CD4-positive, alpha-beta T cell treated with Interleukin-15 for 4 hours (primary cell): ENCODE data around the gene DKK3.
"Not testable (repeated sequence)": the region's sequence is repeated elsewhere in the genome, so short reads cannot be mapped to it uniquely, and the experiment has no call there.

ENCODE experiments used
- DNase-seq: peaks from one replicate; pipeline ENCODE4 v3.0.0-alpha.2; 2020; ENCODE audit warnings: low spot score

The DKK3 gene

GRCh38 chr11:12007769-12008737 is at the start of gene DKK3:
Gene DKK3 (minus strand): TSS chr11:12008626. CDS start chr11:12008582, 44 bp downstream.
- no peak for DNase-seq

GRCh38 chr11:12057299-12057980 is 49.0 kb upstream of the DKK3 start:
- DNase-seq, result no peak

GRCh38 chr11:12056119-12056518 is 47.7 kb upstream of the DKK3 start:
- DNase-seq, result no peak

- no peak for DNase-seq
Observed at GRCh38 chr11:12053606-12054361, 45.4 kb upstream of the DKK3 start.

GRCh38 chr11:12052676-12053605 is 44.5 kb upstream of the DKK3 start:
- DNase-seq, result no peak

- DNase-seq, result no peak
Observed at GRCh38 chr11:12051287-12051662, 42.8 kb upstream of the DKK3 start.

- no peak for DNase-seq
Observed at GRCh38 chr11:12050470-12051286, 42.3 kb upstream of the DKK3 start.

- no peak for DNase-seq
Observed at GRCh38 chr11:12048936-12049790, 40.7 kb upstream of the DKK3 start.

GRCh38 chr11:12046636-12047236 is 38.3 kb upstream of the DKK3 start:
- no peak for DNase-seq

- no peak for DNase-seq
Observed at GRCh38 chr11:12045914-12046635, 37.6 kb upstream of the DKK3 start.

- DNase-seq, result no peak
Observed at GRCh38 chr11:12044799-12045198, 36.4 kb upstream of the DKK3 start.

- DNase-seq, result peak; percentile 52
Observed at GRCh38 chr11:12043959-12044791, 35.7 kb upstream of the DKK3 start.

- DNase-seq, result no peak
Observed at GRCh38 chr11:12043221-12043620, 34.8 kb upstream of the DKK3 start.

GRCh38 chr11:12042215-12042676 is 33.8 kb upstream of the DKK3 start:
- DNase-seq, result no peak

- DNase-seq, result not testable (repeated sequence)
Observed at GRCh38 chr11:12040719-12041118, 32.3 kb upstream of the DKK3 start.

- DNase-seq, result no peak
Observed at GRCh38 chr11:12032968-12033367, 24.5 kb upstream of the DKK3 start.

- DNase-seq, result no peak
Observed at GRCh38 chr11:12031856-12032544, 23.6 kb upstream of the DKK3 start.
